HCT116 (cell line): Measurements from ENCODE around the gene REPS1.

Source experiments
- CTCF ChIP-seq, 3 experiments: fragments of 200-600 bp in 1 of 3; sonication (generic) in 1 of 3; IDR thresholded peaks in 2 of 3; conservative IDR thresholded peaks in 1 of 3; 2 replicates each; pipeline ENCODE4 v1.5.1; 2012 to 2017; ENCODE audit warnings: low read depth in 2 of 3, low read length in 2 of 3, antibody characterized with exemption in 1 of 3, borderline replicate concordance in 1 of 3, control low read depth in 1 of 3, mild to moderate bottlenecking in 1 of 3, mixed read lengths in 1 of 3, mixed run types in 1 of 3, moderate library complexity in 1 of 3; ENCODE audit not compliant: insufficient read depth in 1 of 3
- EZH2 ChIP-seq: fragments of 200-600 bp; sonication (generic); IDR thresholded peaks from 2 replicates; pipeline ENCODE4 v1.6.1; 2017; ENCODE audit warnings: antibody characterized with exemption, mixed run types
- EZH2phosphoT487 ChIP-seq: fragments of 200-600 bp; IDR thresholded peaks from 2 replicates; pipeline ENCODE4 v1.6.1; 2018; ENCODE audit warnings: antibody characterized with exemption, borderline replicate concordance
- POLR2A ChIP-seq: IDR thresholded peaks from 2 replicates; pipeline ENCODE4 v1.7.0; 2011; ENCODE audit warnings: borderline replicate concordance; ENCODE audit not compliant: insufficient read depth, insufficient read length; ENCODE audit errors: extremely low read depth
- POLR2AphosphoS5 ChIP-seq: IDR thresholded peaks from 2 replicates; pipeline ENCODE4 v1.6.1; 2011; ENCODE audit warnings: mild to moderate bottlenecking, low read depth, low read length, moderate library complexity
- RAD21 ChIP-seq: IDR thresholded peaks from 2 replicates; pipeline ENCODE4 v1.6.1; 2012; ENCODE audit warnings: low read depth, mild to moderate bottlenecking
- ZNF274 ChIP-seq: fragments of 200-500 bp; sonication (Bioruptor generic); IDR thresholded peaks from 2 replicates; pipeline ENCODE4 v1.6.1; 2014; ENCODE audit warnings: mild to moderate bottlenecking, low read depth, low read length, inconsistent platforms
- TF ChIP-seq, protein P1 (sequence below): IDR thresholded peaks from 2 replicates; pipeline ENCODE4 v1.6.1; 2012
- TF ChIP-seq, protein P2 (sequence below): IDR thresholded peaks from 2 replicates; pipeline ENCODE4 v1.6.1; 2012

DNA sequence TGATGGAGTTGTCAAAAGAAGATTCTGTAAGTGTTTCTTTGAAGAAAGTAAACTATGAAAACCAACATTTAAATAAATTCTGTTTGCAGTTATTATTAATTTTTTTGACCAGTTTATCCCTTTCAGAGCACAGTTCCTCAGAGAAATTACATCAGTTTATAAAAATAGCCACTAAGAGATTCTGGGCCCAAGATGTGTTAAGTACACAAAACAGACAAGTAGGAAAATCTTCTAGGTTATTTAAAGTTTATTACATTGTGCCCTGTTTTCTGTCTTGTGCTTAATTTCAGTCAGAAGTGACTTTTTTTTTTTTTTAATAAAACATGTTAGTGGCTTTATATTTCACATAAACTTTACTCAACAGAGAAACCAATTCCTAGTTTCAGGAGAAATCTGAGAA is 119.9 kb downstream of the REPS1 start:
- TF ChIP-seq POLR2AphosphoS5 (no peak), ZNF274 (no peak), CTCF (IDR thresholded peaks at IDR 0.05 in 2 of 3, conservative IDR thresholded peaks at IDR 0.05 in 1 of 3; ENCODE audit: borderline replicate concordance in 1 of 3, insufficient read depth in 1 of 3, low read depth in 2 of 3, low read length in 2 of 3) (no peak), POLR2A (no peak), EZH2phosphoT487 (no peak), EZH2 (no peak), RAD21 (no peak)
- TF ChIP-seq, protein P1, sequence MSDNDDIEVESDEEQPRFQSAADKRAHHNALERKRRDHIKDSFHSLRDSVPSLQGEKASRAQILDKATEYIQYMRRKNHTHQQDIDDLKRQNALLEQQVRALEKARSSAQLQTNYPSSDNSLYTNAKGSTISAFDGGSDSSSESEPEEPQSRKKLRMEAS = no peak
- TF ChIP-seq, protein P2, sequence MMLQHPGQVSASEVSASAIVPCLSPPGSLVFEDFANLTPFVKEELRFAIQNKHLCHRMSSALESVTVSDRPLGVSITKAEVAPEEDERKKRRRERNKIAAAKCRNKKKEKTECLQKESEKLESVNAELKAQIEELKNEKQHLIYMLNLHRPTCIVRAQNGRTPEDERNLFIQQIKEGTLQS = no peak
